ENCODE measurements around the gene TEKT3. TPM values are rescaled to one million over a fixed set of nuclear protein-coding genes. Genes with fewer than 3 reads are reported as not detected.

Gene TEKT3
- total and polyA plus RNA-seq, 2 experiments from 2014 or later = 0.12 TPM; not detected in 1

GRCh38 chr17:15323131-15323530, 18.3 kb downstream of the TEKT3 start:
- peaks cover 6% of the 10 kb centered on the region for H3K27me3 ChIP-seq
- no peak overlapping the region for H3K27ac ChIP-seq
- TF ChIP-seq, protein P1, sequence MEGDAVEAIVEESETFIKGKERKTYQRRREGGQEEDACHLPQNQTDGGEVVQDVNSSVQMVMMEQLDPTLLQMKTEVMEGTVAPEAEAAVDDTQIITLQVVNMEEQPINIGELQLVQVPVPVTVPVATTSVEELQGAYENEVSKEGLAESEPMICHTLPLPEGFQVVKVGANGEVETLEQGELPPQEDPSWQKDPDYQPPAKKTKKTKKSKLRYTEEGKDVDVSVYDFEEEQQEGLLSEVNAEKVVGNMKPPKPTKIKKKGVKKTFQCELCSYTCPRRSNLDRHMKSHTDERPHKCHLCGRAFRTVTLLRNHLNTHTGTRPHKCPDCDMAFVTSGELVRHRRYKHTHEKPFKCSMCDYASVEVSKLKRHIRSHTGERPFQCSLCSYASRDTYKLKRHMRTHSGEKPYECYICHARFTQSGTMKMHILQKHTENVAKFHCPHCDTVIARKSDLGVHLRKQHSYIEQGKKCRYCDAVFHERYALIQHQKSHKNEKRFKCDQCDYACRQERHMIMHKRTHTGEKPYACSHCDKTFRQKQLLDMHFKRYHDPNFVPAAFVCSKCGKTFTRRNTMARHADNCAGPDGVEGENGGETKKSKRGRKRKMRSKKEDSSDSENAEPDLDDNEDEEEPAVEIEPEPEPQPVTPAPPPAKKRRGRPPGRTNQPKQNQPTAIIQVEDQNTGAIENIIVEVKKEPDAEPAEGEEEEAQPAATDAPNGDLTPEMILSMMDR (IDR thresholded peaks at IDR 0.05; ENCODE audit: low read depth, low read length) = no peak
- DNase-seq (ENCODE audit: low read depth in 1 of 2, low spot score in 1 of 2) = no peak
- no peaks in the 10 kb centered on the region for H3K36me3 ChIP-seq
- no peaks in the 10 kb centered on the region for H3K4me1 ChIP-seq (ENCODE audit: low read depth)
- no peak overlapping the region for H3K4me3 ChIP-seq
- H3K9me3 ChIP-seq (ENCODE audit: low read depth) = no peaks in the 10 kb centered on the region

DNA sequence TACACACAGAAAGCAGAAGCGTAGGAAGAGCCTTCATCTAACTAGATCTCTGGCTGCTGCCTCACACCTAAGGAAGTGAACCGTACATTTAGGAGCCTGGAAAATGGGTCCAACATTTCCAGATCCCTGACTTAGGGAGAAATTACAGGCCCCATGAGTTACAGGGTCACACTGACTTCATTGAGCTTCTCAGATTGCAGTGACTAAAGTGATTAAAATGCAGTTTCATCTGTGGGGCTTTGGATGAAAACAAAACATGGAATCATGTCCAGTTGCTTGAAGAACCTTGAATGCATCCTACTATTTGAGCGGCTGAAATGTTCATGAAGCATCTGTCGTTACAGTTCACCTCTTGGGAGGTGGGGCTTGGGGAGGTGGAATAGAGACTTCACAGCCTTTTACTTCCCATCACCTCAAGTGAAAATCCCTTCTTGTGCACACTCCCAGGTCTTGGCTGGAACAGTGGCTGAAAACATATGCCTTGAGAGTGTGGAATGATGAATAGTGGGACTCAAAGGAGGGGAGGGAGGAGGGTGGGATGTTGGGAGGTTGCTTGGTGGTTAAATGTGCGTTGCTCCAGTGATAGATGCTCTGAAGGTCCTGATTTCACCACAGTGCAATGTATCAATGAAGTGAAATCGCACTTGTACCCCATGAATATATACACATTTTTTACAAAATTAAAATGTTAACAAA, 19.7 kb downstream of the TEKT3 start:
- DNase-seq (ENCODE audit: low read depth in 1 of 2, low spot score in 1 of 2) = no peak

DNA sequence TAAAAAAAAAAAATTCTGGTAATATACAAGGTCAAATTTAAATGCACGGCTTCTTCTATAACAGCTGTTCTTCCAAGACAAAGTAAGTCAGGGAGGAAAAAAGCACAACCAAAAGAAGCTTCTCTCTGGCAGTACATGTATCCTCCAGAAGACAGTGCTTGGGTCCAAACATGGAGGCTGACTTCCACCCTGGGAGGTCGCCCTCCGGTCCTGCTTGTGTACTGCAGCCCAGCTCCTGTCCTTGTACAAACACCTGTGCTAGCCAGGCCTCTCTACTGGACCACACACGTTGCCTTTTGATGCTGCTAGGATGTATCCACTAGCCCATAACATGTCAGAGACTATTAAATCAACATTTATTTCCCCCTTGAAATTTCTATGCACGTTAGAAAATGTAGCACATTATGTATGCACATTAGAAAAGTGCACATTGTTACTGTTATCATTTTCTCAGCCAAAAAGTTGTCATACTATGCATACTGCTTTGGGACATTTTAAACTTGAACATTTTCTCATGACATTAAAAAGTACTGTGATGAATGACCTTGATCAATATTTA, 21.9 kb downstream of the TEKT3 start:
- Histone ChIP-seq H3K27me3 (no peaks in the 10 kb centered on the region), H3K4me3 (no peak overlapping the region), H3K27ac (no peak overlapping the region), H3K4me1 (ENCODE audit: low read depth) (no peaks in the 10 kb centered on the region), H3K9me3 (ENCODE audit: low read depth) (no peaks in the 10 kb centered on the region), H3K36me3 (no peaks in the 10 kb centered on the region)
- no peak for DNase-seq (ENCODE audit: low read depth in 1 of 2, low spot score in 1 of 2)
- TF ChIP-seq, protein P1 (IDR thresholded peaks at IDR 0.05; ENCODE audit: low read depth, low read length) = no peak

More for the DNA sequence above, 19.7 kb downstream of the TEKT3 start:
- Histone ChIP-seq H3K27ac (no peak overlapping the region), H3K4me3 (no peak overlapping the region), H3K27me3 (peaks cover 6% of the 10 kb centered on the region), H3K36me3 (no peaks in the 10 kb centered on the region), H3K9me3 (ENCODE audit: low read depth) (no peaks in the 10 kb centered on the region), H3K4me1 (ENCODE audit: low read depth) (no peaks in the 10 kb centered on the region)
- TF ChIP-seq, protein P1 (IDR thresholded peaks at IDR 0.05; ENCODE audit: low read depth, low read length) = no peak

- no peaks in the 10 kb centered on the region for H3K36me3 ChIP-seq
Observed at GRCh38 chr17:15311996-15312395, 29.4 kb downstream of the TEKT3 start.

GRCh38 chr17:15309793-15310192, 31.6 kb downstream of the TEKT3 start:
- no peaks in the 10 kb centered on the region for H3K4me1 ChIP-seq (ENCODE audit: low read depth)
- no peak for DNase-seq (ENCODE audit: low read depth in 1 of 2, low spot score in 1 of 2)
- no peaks in the 10 kb centered on the region for H3K9me3 ChIP-seq (ENCODE audit: low read depth)
- H3K27me3 ChIP-seq = no peaks in the 10 kb centered on the region
- TF ChIP-seq, protein P1 (IDR thresholded peaks at IDR 0.05; ENCODE audit: low read depth, low read length) = no peak
- H3K27ac ChIP-seq = no peak overlapping the region
- no peak overlapping the region for H3K4me3 ChIP-seq
- H3K36me3 ChIP-seq = no peaks in the 10 kb centered on the region

More at GRCh38 chr17:15311996-15312395, 29.4 kb downstream of the TEKT3 start:
- Histone ChIP-seq H3K4me3 (no peak overlapping the region), H3K27me3 (no peaks in the 10 kb centered on the region), H3K4me1 (ENCODE audit: low read depth) (no peaks in the 10 kb centered on the region), H3K9me3 (ENCODE audit: low read depth) (no peaks in the 10 kb centered on the region), H3K27ac (no peak overlapping the region)
- TF ChIP-seq, protein P1 (IDR thresholded peaks at IDR 0.05; ENCODE audit: low read depth, low read length) = no peak
- DNase-seq (ENCODE audit: low read depth in 1 of 2, low spot score in 1 of 2) = no peak
